GM19467 (cell line): ENCODE measurements around the gene ZNF276.
"Not testable (repeated sequence)": the region's sequence is repeated elsewhere in the genome, so short reads cannot be mapped to it uniquely, and the experiment has no call there.

Experiments used
- ATAC-seq: cut with Tn5 transposase; IDR thresholded peaks from one replicate; pipeline ENCODE4 v1.9.1; 2021; ENCODE audit warnings: mild to moderate bottlenecking, moderate library complexity; ENCODE audit not compliant: unreplicated experiment

The ZNF276 gene

DNA sequence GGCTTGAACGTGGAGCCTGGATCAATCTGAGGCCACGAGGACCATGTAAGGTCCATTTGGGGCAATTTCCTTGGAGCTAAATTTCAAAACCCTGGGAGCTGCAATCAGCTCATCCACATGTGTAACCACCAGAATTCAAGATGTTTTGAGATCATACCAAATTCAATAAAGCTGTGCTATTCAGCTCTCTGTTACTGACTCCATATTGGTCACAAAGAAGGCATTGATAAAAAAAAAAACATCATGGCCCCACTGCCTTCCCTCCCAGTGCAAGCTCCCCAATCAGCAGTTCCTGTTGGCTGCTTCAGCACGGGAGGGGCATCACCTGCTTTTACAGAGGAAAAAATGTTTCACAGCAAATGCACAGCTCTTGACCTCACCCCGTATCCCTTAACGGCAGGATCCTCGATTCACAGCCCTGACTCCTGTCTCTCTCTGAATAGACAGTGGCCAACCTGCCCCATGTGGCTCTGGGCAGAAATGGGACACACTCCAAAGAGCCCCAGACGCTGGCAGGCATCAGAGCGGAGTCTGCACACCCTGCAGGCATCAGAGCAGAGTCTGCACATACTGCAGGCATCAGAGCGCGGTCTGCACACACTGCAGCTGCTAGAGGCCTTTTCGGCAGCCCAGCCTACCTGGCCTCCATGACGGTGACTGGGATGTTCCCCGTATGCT lies 58.0 kb downstream of the ZNF276 start:
- no peak for ATAC-seq

DNA sequence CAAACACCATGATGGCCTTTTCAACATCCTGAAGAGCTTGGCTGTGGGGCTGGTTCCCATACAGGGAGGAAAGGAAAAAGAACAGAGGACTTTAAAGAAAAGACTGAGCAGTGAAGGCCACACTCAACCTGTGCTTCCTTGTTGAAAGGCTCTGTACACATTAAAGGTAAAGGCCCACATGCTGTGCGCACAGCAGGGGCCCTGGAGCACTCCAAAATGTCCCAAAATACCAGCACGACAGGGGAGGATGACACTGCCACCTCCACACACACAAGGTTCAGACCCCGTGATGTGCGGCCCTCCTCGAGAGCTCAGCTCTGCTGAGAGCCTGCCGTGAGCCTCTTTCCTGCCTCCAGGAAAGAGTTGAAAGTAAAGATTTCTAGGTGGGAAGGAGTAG lies 58.6 kb downstream of the ZNF276 start:
- no peak for ATAC-seq

DNA sequence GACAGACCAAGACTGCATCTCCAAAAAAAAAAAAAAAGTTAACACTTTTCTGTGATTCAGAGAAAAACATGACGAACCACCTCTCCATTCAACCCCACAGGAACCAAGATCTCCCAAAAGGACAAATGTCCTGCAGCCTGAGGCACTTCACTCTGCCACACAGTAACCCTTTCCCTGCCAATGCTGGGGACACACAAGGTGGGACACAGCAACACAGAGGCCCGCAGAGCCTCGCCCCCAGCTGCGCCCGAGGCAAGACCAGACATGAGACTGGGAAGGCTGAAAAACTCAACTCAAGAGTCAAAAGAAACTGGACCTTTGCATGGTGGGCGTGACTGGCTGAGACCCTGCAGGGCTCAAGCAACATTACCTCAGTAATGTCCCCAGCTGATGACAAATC lies 61.2 kb downstream of the ZNF276 start:
- no peak for ATAC-seq

DNA sequence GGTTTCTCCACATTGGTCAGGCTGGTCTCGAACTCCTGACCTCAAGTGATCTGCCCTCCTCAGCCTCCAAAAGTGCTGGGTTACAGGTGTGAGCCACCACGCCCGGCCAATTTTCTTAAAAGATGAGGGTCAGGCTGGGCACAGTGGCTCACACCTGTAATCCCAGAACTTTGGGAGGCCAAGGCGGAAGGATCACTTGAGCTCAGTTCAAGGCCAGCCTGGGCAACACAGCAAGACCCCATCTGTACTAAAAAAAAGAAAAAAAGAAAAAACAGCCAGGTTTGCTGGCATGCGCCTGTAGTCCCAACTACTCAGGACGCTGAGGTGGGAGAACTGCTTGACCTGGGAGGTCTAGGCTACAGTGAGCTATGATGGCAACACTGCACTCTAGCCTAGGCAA lies 62.6 kb downstream of the ZNF276 start:
- ATAC-seq = not testable (repeated sequence)

GRCh38 chr16:89784406-89784805 lies 63.1 kb downstream of the ZNF276 start:
- ATAC-seq = no peak

- no peak for ATAC-seq
Observed at GRCh38 chr16:89785523-89786155, 64.3 kb downstream of the ZNF276 start.

GRCh38 chr16:89786474-89787364 lies 65.4 kb downstream of the ZNF276 start:
- ATAC-seq = no peak

DNA sequence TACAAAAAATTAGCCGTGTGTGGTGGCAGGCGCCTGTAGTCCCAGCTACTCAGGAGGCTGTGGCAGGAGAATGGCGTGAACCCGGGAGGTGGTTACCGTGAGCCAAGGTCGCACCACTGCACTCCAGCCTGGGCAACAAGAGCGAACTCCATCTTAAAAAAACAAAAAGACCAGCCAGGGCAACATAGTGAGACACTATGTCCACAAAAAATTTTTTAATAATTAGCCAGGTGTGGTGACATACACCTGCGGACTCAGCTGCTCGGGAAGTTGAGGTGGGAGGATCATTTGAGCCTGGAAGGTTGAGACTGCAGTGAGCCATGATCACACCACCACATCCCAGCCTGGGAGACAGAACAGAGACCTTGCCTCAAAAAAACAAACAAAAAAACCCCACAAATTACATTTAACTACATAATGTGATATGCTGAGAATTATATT lies 66.0 kb downstream of the ZNF276 start:
- ATAC-seq = no peak
